ENCODE data around the gene TSPEAR.
"Not testable (repeated sequence)": the region's sequence is repeated elsewhere in the genome, so short reads cannot be mapped to it uniquely, and the experiment has no call there.

Gene TSPEAR

DNA sequence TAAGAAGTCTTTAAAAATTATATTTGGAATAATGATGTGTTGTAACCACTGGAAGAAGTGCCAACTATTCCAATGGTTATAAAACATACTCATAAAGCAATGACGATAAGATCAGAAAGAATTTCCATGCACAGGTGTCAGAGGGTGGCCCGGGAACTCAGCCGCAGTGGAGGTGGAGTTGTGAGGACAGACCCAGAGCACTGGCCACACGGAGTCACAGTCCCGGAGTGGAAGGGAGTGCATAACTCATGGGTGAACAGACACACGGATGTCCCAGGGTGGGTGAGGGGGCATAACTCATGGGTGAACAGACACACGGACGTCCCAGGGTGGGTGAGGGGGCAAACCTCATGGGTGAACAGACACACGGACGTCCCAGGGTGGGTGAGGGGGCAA lies 135.3 kb downstream of the TSPEAR start:
- no peak for TF ChIP-seq L3MBTL2 (conservative IDR thresholded peaks at IDR 0.05)
- TF ChIP-seq SUZ12 (IDR thresholded peaks at IDR 0.05), result no peak
- no peak for TF ChIP-seq LEF1 (IDR thresholded peaks at IDR 0.05; ENCODE audit: borderline replicate concordance)
- TF ChIP-seq NFRKB (IDR thresholded peaks at IDR 0.05), result no peak
- TF ChIP-seq CTBP1 (IDR thresholded peaks at IDR 0.05; ENCODE audit: borderline replicate concordance), result no peak
- TF ChIP-seq SP1 (IDR thresholded peaks at IDR 0.05), result no peak
- TF ChIP-seq ELF4 (IDR thresholded peaks at IDR 0.05), result no peak
- no peak for TF ChIP-seq BHLHE40 (IDR thresholded peaks at IDR 0.05; ENCODE audit: borderline replicate concordance)
- TF ChIP-seq TARDBP (IDR thresholded peaks at IDR 0.05), result no peak
- TF ChIP-seq ARNT (IDR thresholded peaks at IDR 0.05), result no peak
- TF ChIP-seq FOXA1 (IDR thresholded peaks at IDR 0.05), result no peak
- DNase-seq (ENCODE audit: extremely low spot score), result no peak
- CTCF ChIA-PET, result no interaction called here
- POLR2A ChIA-PET, result no interaction called here

DNA sequence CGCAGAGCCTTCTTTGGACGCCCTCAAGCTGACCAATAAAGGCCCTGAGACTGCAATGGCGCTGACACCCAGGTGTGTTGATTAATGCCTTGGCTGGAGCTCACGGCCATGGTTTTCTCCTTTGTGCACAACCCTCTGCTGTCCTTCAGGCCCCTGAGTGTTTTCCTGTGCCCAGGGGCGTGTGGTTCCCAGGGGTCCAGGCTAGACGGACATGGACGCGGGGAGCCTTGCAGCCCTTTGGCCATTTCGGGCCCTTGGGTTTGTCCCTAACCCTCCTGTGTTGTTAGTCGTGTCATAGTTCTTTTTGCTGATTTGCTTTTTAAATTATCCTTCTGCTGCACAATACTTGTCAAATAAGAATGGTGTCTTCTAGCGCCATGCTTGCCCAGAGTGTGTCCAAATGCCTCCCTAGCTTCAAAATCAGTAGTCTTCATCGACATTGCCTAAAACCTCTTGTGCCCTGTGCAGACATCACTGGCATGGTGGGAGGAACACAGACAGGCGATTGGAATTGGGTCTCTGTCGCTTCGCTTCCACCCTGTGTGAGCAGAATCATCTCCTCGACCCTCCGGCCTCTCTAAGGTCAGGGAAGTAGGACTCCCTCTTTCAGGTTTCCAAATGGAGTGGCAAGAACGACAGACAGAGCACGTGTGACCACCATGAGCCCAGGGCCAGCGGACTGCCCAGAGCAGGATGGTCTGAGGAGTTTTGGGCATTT lies 135.9 kb downstream of the TSPEAR start:
- ChIA-PET POLR2A (no interaction called here), CTCF (no interaction called here)
- no peak for DNase-seq (ENCODE audit: extremely low spot score)
- TF ChIP-seq HDGF (IDR thresholded peaks at IDR 0.05; ENCODE audit: borderline replicate concordance), result no peak
- no peak for TF ChIP-seq FOXA1 (IDR thresholded peaks at IDR 0.05)
- TF ChIP-seq NFRKB (IDR thresholded peaks at IDR 0.05), result no peak
- no peak for TF ChIP-seq SP1 (IDR thresholded peaks at IDR 0.05)
- no peak for TF ChIP-seq ZNF384 (IDR thresholded peaks at IDR 0.05)
- no peak for TF ChIP-seq FOXM1 (IDR thresholded peaks at IDR 0.05; ENCODE audit: borderline replicate concordance)
- TF ChIP-seq TARDBP (IDR thresholded peaks at IDR 0.05), result no peak
- no peak for TF ChIP-seq CTBP1 (IDR thresholded peaks at IDR 0.05; ENCODE audit: borderline replicate concordance)
- TF ChIP-seq ARNT (IDR thresholded peaks at IDR 0.05), result no peak
- TF ChIP-seq SUZ12 (IDR thresholded peaks at IDR 0.05), result no peak
- TF ChIP-seq FOXK2 (IDR thresholded peaks at IDR 0.05), result no peak
- TF ChIP-seq LEF1 (IDR thresholded peaks at IDR 0.05; ENCODE audit: borderline replicate concordance), result no peak
- TF ChIP-seq ELF4 (IDR thresholded peaks at IDR 0.05), result no peak
- TF ChIP-seq L3MBTL2 (conservative IDR thresholded peaks at IDR 0.05), result no peak
- TF ChIP-seq, protein P1, sequence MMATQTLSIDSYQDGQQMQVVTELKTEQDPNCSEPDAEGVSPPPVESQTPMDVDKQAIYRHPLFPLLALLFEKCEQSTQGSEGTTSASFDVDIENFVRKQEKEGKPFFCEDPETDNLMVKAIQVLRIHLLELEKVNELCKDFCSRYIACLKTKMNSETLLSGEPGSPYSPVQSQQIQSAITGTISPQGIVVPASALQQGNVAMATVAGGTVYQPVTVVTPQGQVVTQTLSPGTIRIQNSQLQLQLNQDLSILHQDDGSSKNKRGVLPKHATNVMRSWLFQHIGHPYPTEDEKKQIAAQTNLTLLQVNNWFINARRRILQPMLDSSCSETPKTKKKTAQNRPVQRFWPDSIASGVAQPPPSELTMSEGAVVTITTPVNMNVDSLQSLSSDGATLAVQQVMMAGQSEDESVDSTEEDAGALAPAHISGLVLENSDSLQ (IDR thresholded peaks at IDR 0.05), result no peak
- no peak for TF ChIP-seq BHLHE40 (IDR thresholded peaks at IDR 0.05; ENCODE audit: borderline replicate concordance)

DNA sequence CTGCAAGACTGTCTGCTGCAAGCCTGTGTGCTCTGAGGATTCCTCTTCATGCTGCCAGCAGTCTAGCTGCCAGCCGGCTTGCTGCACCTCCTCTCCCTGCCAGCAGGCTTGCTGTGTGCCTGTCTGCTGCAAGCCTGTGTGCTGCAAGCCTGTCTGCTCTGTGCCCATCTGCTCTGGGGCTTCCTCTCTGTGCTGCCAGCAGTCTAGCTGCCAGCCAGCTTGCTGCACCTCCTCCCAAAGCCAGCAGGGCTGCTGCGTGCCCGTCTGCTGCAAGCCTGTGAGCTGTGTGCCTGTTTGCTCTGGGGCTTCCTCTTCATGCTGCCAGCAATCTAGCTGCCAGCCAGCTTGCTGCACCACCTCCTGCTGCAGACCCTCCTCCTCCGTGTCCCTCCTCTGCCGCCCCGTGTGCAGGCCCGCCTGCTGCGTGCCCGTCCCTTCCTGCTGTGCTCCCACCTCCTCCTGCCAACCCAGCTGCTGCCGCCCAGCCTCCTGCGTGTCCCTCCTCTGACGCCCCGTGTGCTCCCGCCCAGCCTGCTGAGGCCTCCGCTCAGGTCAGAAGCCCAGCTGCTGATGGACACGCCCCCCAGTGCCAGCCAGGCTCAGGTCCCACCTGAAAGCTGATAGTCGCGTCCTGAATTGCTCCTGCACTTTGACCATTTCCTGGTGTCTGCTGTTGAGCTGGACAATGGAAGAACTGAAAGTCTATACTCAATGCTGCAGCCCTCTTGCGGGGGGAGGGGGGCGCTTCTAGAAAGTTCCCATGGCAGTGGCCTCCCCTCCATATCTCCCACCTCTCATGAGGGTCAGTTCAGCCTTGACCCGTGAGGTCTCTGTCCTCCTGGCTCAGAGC lies 136.7 kb downstream of the TSPEAR start:
- POLR2A ChIA-PET, result no interaction called here
- DNase-seq (ENCODE audit: extremely low spot score), result no peak
- CTCF ChIA-PET, result no interaction called here
- TF ChIP-seq L3MBTL2 (conservative IDR thresholded peaks at IDR 0.05) (no peak), HDGF (IDR thresholded peaks at IDR 0.05; ENCODE audit: borderline replicate concordance) (no peak), TARDBP (IDR thresholded peaks at IDR 0.05) (no peak), BHLHE40 (IDR thresholded peaks at IDR 0.05; ENCODE audit: borderline replicate concordance) (no peak), FOXK2 (IDR thresholded peaks at IDR 0.05) (no peak), SP1 (IDR thresholded peaks at IDR 0.05) (no peak), CTBP1 (IDR thresholded peaks at IDR 0.05; ENCODE audit: borderline replicate concordance) (no peak), ZNF384 (IDR thresholded peaks at IDR 0.05) (no peak), FOXM1 (IDR thresholded peaks at IDR 0.05; ENCODE audit: borderline replicate concordance) (no peak), LEF1 (IDR thresholded peaks at IDR 0.05; ENCODE audit: borderline replicate concordance) (no peak), ARNT (IDR thresholded peaks at IDR 0.05) (no peak), ELF4 (IDR thresholded peaks at IDR 0.05) (no peak), FOXA1 (IDR thresholded peaks at IDR 0.05) (no peak), SUZ12 (IDR thresholded peaks at IDR 0.05) (no peak), NFRKB (IDR thresholded peaks at IDR 0.05) (no peak)
- TF ChIP-seq, protein P1 (IDR thresholded peaks at IDR 0.05), result no peak

DNA sequence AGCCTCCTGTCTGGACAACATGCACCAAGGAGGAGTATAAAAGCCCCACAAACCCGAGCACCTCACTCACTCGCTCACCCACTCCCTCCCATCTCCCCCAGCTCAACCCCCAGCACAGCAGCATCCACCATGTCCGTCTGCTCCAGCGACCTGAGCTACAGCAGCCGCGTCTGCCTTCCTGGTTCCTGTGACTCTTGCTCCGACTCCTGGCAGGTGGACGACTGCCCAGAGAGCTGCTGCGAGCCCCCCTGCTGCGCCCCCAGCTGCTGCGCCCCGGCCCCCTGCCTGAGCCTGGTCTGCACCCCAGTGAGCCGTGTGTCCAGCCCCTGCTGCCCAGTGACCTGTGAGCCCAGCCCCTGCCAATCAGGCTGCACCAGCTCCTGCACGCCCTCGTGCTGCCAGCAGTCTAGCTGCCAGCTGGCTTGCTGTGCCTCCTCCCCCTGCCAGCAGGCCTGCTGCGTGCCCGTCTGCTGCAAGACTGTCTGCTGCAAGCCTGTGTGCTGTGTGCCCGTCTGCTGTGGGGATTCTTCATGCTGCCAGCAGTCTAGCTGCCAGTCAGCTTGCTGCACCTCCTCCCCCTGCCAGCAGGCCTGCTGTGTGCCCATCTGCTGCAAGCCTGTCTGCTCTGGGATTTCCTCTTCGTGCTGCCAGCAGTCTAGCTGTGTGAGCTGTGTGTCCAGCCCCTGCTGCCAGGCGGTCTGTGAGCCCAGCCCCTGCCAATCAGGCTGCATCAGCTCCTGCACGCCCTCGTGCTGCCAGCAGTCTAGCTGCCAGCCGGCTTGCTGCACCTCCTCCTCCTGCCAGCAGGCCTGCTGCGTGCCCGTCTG lies 137.5 kb downstream of the TSPEAR start, which contains the start of gene KRTAP10-4:
Gene KRTAP10-4 (plus strand): TSS at position 100 of the 827 bp plus-strand sequence. CDS start 30 bp downstream, at position 130.
- DNase-seq (ENCODE audit: extremely low spot score); CTCF ChIA-PET; POLR2A ChIA-PET: not testable (repeated sequence)

DNA sequence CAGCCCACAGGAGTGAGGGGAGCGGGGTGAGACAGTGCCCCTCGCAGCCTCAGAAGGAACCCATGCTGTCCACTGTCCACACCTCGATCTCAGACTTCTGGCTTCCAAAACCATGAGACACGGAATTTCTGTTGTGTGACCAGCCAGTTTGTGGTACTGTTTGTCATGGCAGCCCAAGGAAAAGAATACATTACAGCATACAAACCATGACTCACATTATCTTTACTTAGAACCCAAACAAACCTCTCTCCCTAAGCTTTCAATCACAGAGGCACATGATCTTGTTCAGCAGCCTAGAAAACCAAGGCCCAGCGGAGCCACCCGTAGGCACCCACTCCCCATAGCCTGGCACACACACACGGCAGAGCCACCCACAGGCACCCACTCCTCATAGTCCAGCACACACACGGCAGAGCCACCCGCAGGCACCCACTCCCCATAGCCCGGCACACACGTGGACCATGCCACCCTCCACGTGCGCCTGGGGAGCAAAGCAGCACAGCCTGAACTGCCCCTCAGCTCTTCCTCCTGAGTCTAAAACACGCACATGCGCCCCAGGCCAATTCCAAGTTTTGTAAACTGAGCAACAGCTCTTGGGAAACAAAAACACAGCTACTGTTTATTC lies 138.3 kb downstream of the TSPEAR start:
- POLR2A ChIA-PET, result no interaction called here
- DNase-seq (ENCODE audit: extremely low spot score), result no peak
- no peak for TF ChIP-seq L3MBTL2 (conservative IDR thresholded peaks at IDR 0.05)
- TF ChIP-seq ZNF384 (IDR thresholded peaks at IDR 0.05), result no peak
- no peak for TF ChIP-seq LEF1 (IDR thresholded peaks at IDR 0.05; ENCODE audit: borderline replicate concordance)
- TF ChIP-seq TARDBP (IDR thresholded peaks at IDR 0.05), result no peak
- no peak for TF ChIP-seq SP1 (IDR thresholded peaks at IDR 0.05)
- no peak for TF ChIP-seq CTBP1 (IDR thresholded peaks at IDR 0.05; ENCODE audit: borderline replicate concordance)
- no peak for TF ChIP-seq BHLHE40 (IDR thresholded peaks at IDR 0.05; ENCODE audit: borderline replicate concordance)
- CTCF ChIA-PET, result no interaction called here

All from HEK293T (cell line).